ENCODE results near the gene FAM32A. TPM values are rescaled to one million over a fixed set of nuclear protein-coding genes. Genes with fewer than 3 reads are reported as not detected.
"Not testable (repeated sequence)": the region's sequence is repeated elsewhere in the genome, so short reads cannot be mapped to it uniquely, and the experiment has no call there.

FAM32A gene
- total and polyA plus RNA-seq, 7 donors: 86.9 to 239 (median 93.8) TPM

- DNase-seq: no peak
- WGBS, 2 donors: 52 to 63% methylated on average over 2 of the region's 2 CpGs
- H3K36me3 ChIP-seq: no peaks in the 10 kb centered on the region
- no peaks in the 10 kb centered on the region for H3K4me1 ChIP-seq
- no peak overlapping the region for H3K27ac ChIP-seq
- no peaks in the 10 kb centered on the region for H3K27me3 ChIP-seq
- H3K9me3 ChIP-seq: no peaks in the 10 kb centered on the region
- intact Hi-C loops (cut with DNase I): no loop called here
- no peak overlapping the region for H3K4me3 ChIP-seq
- TF ChIP-seq POLR2A (IDR thresholded peaks at IDR 0.05): no peak
- no peak for TF ChIP-seq EP300 (IDR thresholded peaks at IDR 0.05)
- no peak for TF ChIP-seq CTCF (IDR thresholded peaks at IDR 0.05)
- no peak for TF ChIP-seq POLR2AphosphoS5 (IDR thresholded peaks at IDR 0.05)
Observed at GRCh38 chr19:16168465-16169081, 16.6 kb upstream of the FAM32A start.

- Histone ChIP-seq H3K27me3 (no peaks in the 10 kb centered on the region), H3K4me3 (no peak overlapping the region), H3K9me3 (no peaks in the 10 kb centered on the region), H3K27ac (no peak overlapping the region), H3K36me3 (no peaks in the 10 kb centered on the region), H3K4me1 (no peaks in the 10 kb centered on the region)
- intact Hi-C loops (cut with DNase I): no loop called here
- no peak for TF ChIP-seq POLR2A (IDR thresholded peaks at IDR 0.05)
- TF ChIP-seq CTCF (IDR thresholded peaks at IDR 0.05): no peak
- TF ChIP-seq EP300 (IDR thresholded peaks at IDR 0.05): no peak
- TF ChIP-seq POLR2AphosphoS5 (IDR thresholded peaks at IDR 0.05): no peak
- no peak for DNase-seq
- 81 to 87% methylated on average over 1 of the region's 1 CpG for WGBS, 2 donors
Observed at GRCh38 chr19:16170134-16170533, 15.1 kb upstream of the FAM32A start.

GRCh38 chr19:16175954-16176353 lies 9.3 kb upstream of the FAM32A start:
- no peak for DNase-seq
- H3K4me1 ChIP-seq: no peaks in the 10 kb centered on the region
- no peak overlapping the region for H3K27ac ChIP-seq
- no peaks in the 10 kb centered on the region for H3K27me3 ChIP-seq
- no peaks in the 10 kb centered on the region for H3K36me3 ChIP-seq
- no peak overlapping the region for H3K4me3 ChIP-seq
- intact Hi-C loops (cut with DNase I): no loop called here
- peaks cover 0 to 5% (median 2%) of the 10 kb centered on the region in 4 donors for H3K9me3 ChIP-seq
- 59 to 64% methylated on average over 2 of the region's 2 CpGs for WGBS, 2 donors
- TF ChIP-seq POLR2AphosphoS5 (IDR thresholded peaks at IDR 0.05) (no peak), CTCF (IDR thresholded peaks at IDR 0.05) (no peak)

GRCh38 chr19:16178866-16179265 lies 6.3 kb upstream of the FAM32A start:
- H3K4me3 ChIP-seq; intact Hi-C loops (cut with DNase I); H3K27ac ChIP-seq; H3K36me3 ChIP-seq; H3K4me1 ChIP-seq; H3K9me3 ChIP-seq; H3K27me3 ChIP-seq; DNase-seq: not testable (repeated sequence)
- 91% methylated on average over 5 of the region's 5 CpGs for WGBS, 2 donors

- intact Hi-C loops (cut with DNase I): no loop called here
- no peak overlapping the region for H3K4me3 ChIP-seq
- H3K36me3 ChIP-seq: no peaks in the 10 kb centered on the region
- TF ChIP-seq EP300 (IDR thresholded peaks at IDR 0.05): no peak
- no peak for TF ChIP-seq POLR2A (IDR thresholded peaks at IDR 0.05)
- no peak for TF ChIP-seq CTCF (IDR thresholded peaks at IDR 0.05)
- no peak for TF ChIP-seq POLR2AphosphoS5 (IDR thresholded peaks at IDR 0.05)
- no peak overlapping the region for H3K27ac ChIP-seq
- peaks cover 0 to under 1% (median 0%) of the 10 kb centered on the region in 4 donors for H3K4me1 ChIP-seq
- no peak for DNase-seq
- WGBS, 2 donors: 53 to 69% methylated on average over 4 of the region's 4 CpGs
- peaks cover 0 to 3% (median under 1%) of the 10 kb centered on the region in 4 donors for H3K9me3 ChIP-seq
- no peaks in the 10 kb centered on the region for H3K27me3 ChIP-seq
Observed at GRCh38 chr19:16180611-16181010, 4.6 kb upstream of the FAM32A start.
